PFSK-1 (cell line): ENCODE data around the gene FRK.

Experiments
- FOXP2 ChIP-seq: optimal IDR thresholded peaks from 2 replicates; pipeline ENCODE3; 2011; ENCODE audit warnings: borderline replicate concordance, control low read depth, inconsistent platforms; ENCODE audit not compliant: insufficient read depth; ENCODE audit errors: extremely low read length, extremely low read depth
- POLR2AphosphoS5 ChIP-seq: IDR thresholded peaks from 2 replicates; pipeline ENCODE4 v1.6.1; 2012; ENCODE audit warnings: low read depth, mild to moderate bottlenecking, control low read depth, low read length, moderate library complexity
- REST ChIP-seq, 2 experiments: IDR thresholded peaks; 2 replicates each; pipeline versions ENCODE4 v1.6.1 to v1.8.0; 2011 to 2012; ENCODE audit warnings: low read depth in 2 of 2, low read length in 2 of 2, control low read depth in 1 of 2, inconsistent platforms in 1 of 2, mild to moderate bottlenecking in 1 of 2, moderate library complexity in 1 of 2; ENCODE audit not compliant: insufficient read depth in 1 of 2
- SIN3A ChIP-seq: IDR thresholded peaks from 2 replicates; pipeline ENCODE4 v1.6.1; 2012; ENCODE audit warnings: mild to moderate bottlenecking, low read length, moderate library complexity, borderline replicate concordance; ENCODE audit not compliant: insufficient read depth
- TAF1 ChIP-seq: IDR thresholded peaks from 2 replicates; pipeline ENCODE4 v1.6.1; 2012; ENCODE audit warnings: low read length, control low read depth, borderline replicate concordance; ENCODE audit not compliant: insufficient read depth

- TF ChIP-seq TAF1 (no peak), POLR2AphosphoS5 (no peak), SIN3A (no peak), REST (IDR thresholded peaks at IDR 0.05; ENCODE audit: insufficient read depth in 1 of 2, low read depth in 2 of 2, low read length in 2 of 2) (no peak), FOXP2 (no peak)
These were observed 26.4 kb downstream of the FRK start for GRCh38 chr6:116034327-116034726.
